GM23248 (cell line): ENCODE data around the gene DNAH14.

Experiments used
- EZH2 ChIP-seq: fragments of 200-600 bp; sonication (generic); IDR thresholded peaks from 2 replicates; pipeline ENCODE4 v1.6.1; 2018; ENCODE audit warnings: antibody characterized with exemption, mild to moderate bottlenecking; ENCODE audit not compliant: insufficient read depth, poor library complexity, severe bottlenecking
- EZH2phosphoT487 ChIP-seq: fragments of 200-600 bp; sonication (generic); IDR thresholded peaks from 2 replicates; pipeline ENCODE4 v1.6.1; 2018; ENCODE audit warnings: antibody characterized with exemption, moderate library complexity, mild to moderate bottlenecking, low read depth; ENCODE audit not compliant: insufficient read depth

DNA sequence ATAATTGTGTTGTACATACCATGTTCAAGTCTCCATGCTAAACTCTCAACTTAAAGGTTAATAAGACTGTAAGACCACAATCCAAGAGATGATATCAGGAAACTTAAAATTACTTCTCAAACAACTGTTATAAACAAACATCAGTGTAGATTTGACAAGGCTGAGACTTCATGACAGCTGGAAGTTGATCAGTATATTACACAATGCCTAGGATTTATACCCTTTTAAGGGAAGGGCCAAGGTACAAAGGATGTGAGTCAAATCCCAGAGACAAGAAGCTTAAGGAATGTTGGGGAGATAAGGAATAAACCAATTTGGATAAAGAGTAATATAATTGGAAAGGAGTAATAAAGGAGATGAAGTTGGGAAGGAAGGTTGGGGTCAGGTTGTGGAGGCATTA, 399.6 kb downstream of the DNAH14 start:
- TF ChIP-seq EZH2 (no peak), EZH2phosphoT487 (no peak)
